ENCODE data around the gene BIRC7.

BIRC7 gene

DNA sequence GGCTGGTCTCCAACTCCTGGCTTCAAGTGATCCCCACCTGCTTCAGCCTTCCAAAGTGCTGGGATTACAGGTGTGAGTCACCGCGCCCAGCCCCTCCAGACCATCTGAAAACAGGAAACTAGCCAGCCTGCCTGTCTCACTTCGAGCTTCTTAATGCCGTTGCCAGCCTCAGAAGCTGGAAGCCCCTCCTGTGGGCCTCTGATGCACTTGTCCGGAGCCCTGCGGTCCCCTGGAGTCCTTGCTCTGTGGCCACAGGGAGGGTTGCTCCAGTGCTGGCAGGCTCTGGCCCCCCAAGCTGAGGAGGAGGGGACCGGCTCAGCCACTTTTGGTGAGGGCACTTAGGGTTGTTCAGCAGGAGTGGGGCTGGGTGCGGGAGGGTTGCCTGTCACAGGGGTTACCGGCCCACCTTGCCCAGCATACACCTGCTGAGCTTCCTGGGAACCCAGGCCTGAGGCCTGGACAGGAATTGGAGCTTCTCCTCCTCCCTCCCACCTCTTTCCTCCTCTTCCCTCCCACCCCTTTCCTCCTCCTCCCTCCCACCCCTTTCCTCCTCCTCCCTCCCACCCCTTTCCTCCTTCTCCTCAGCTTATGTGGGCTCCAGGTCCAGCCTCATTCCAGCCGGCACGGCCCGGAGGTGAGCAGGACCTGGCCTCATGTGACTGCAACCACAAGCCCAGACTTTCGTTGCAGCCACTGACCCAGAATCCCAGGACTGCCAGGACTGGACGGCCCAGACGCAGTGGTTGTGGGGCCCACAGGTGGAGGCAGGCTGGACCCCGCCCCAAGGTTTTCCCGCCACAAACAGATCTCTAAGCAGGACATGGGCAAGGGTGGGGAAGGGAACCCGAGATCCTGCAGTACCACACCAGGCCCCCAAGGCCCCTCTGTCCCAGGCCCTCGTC lies 9.4 kb upstream of the BIRC7 start:
- no peak for DNase-seq

DNA sequence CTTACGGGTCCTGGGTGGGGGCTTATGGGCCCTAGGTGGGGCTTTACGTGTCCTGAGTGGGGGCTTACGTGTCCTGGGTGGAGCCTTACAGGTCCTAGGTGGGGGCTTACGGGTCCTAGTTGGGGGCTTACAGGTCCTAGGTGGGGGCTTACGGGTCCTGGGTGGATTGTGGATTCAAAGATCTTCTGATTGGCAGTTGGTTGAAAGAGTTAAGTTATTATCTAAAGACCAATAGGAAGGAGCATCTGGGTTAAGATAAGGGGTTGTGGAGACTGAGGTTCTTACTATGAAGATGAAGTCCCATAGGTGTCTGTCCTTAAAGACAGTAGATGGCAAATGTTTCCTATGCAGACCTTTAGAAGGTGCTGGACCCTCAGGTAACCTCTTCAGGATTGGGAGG lies 8.4 kb upstream of the BIRC7 start:
- no peak for DNase-seq

DNA sequence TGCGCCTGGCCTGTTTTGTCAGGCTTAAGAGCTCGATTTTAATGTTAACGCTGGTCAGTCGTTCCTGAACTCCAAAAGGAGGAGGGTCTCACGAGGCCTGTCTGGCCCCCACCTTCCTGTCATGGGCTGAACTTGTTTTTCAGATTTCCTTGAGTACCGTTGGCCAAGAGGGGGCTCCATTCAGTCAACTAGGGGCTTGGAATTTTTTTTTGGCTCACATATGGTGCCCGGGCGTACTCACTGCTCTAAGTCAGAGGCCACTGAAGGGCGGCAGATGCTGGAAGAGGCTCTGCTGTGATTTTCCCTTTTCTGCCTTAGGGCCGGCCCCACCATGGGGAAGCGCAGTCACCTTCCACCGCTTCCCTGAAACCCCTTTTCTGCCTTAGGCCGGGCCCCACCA lies 6.9 kb upstream of the BIRC7 start:
- no peak for DNase-seq

DNA sequence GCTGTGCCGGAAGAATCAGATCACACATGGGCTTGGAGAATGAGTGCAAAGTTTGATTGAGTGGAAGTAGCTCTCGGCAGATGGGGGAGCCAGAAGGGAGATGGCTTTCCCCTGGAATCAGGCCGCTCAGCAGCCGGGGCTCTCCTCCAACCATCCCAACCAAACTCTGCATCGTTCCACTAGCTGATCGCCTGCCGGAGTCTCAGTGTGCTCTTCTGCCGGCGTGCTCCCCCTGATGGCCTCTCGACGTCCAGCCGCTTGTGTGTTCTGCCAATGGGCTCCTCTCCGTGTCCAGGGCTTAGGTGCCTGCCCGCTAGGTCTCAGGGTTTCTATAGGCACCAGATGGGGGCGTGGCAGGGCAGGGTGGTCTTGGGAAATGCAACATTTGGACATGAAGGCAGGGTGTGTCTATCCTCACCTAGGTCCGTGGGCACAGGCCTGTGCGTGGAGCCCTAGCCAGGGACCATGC lies 4.9 kb upstream of the BIRC7 start:
- DNase-seq, result no peak

DNA sequence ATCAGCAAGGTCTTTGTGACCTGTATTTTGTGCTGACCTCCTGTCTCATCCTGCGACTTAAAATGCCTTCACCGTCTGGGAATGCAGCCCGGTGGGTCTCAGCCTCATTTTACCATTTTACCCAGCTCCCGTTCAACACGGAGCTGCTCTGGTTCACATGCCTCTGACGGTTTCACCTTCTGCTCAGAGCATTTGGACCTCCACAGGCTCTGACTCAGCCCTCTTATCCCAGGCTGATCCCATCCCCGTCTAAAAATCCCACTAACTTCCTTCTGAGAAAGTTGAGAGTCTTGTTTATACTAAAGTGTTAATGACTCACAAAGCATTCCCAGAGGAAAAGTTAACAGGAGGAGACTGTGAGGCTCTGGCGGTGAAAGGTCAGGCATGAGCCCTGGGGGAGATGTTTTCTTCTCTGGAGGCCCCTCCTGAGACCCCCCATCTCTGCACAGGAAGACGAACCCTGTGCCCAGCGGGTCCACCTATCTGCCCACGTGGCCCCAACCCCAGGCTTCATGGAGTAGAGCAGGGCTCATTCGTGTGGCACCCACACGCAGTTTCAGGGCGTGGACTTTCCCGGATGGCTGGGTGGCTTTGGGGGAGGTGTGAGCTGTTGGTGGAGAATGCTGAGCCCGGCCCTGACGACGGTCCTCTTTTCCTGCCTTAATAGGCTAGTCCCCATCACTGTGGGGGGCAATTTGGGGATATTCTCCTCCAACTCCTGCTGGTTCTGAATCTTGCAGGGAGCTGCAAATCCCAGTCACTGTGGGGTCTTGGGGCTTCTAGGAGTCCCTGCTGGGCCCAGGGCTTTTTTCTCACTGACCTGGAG lies 3.3 kb upstream of the BIRC7 start:
- DNase-seq, result no peak

DNA sequence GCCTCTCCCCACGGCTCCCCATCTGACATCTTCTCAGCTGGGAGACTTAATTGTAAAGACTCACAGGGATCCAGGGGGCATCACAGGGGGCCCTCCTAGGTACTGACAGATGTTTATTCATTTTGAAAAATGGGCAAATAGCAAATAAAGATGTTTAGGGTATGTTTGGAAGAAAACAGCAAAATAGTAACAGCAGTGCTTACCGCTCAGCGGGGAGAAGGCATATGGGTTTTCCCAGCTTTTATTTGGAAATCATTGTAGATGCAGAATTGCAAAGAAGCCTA lies 2.7 kb upstream of the BIRC7 start:
- DNase-seq, result no peak

DNA sequence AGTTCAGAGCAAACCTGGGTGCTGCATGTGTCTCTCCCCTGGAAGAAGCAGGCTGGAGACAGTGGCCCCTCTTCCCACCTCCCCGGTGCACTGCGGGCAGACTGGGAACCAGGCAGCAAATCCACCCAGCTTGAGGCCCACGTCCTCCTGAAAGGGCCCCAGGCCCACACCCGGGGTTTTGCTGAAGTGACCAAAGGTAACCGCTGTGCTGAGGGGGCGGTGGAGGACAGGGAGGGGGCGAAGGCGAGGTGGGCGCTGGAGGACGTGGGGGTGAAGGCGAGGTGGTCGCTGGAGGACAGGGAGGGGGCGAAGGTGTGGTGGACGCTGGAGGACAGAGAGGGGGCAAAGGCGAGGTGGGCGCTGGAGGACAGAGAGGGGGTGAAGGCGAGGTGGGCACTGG lies 1.8 kb upstream of the BIRC7 start:
- no peak for DNase-seq

DNA sequence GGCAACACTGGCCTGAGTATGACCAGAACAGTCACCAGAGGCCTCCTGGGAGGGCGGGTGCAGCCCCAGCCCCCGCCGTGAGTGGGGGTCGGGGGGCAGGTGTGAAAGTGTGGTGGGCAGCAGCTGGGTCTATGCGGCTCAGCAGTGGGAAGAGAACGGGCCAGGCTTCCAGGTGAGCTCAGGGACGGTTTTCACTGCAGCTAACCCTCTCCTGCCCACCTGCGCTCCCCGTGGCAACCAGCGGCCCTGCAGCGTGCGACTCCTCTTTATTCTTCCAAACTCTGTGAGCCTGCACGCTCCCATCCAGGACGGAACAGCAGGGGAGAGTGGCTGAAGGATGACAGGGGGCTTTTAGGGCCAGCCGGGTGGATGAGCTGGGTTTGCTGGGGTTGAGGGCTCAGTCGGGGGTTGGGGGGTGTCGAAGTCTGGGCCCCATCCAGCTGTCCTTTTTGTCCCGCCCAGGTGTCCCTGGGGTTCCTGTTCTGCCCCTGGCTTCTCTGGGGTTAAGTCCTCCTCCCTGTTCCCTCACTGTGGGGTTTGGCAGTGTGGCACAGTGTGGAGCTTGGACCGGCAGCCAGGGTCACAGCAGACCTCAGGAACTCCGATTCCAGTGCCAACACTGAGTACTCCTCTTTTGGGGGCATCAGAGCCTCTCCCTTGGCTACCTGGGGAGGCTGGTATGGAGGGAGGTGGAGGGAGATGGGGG lies 859 bp upstream of the BIRC7 start:
- DNase-seq, result no peak

DNA sequence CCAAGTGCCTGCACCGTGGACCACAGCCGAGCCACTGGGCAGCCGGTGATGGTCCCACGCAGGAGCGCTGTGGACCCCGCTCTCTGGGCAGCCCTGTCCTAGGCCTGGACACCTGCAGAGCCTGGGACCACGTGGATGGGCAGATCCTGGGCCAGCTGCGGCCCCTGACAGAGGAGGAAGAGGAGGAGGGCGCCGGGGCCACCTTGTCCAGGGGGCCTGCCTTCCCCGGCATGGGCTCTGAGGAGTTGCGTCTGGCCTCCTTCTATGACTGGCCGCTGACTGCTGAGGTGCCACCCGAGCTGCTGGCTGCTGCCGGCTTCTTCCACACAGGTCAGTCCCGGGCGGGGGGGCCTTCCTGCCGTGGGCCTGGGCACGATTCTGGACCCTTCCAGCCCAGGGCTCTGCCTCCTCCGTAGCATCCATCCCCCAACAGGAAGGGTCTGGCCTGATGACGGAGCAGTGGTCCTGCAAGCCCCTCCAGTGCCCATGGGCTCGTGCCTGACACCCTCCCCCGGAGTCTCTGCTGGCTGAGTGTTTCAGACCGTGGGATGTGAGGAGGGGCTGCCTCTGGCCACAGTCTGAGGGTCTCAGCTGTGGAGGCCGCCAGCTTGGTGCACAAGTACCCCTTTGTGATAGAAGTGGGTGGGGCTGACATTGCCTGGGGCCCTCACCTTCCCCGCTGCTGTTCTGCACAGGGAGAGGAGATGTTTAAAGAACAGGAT lies 572 bp downstream of the BIRC7 start:
- no peak for DNase-seq

DNA sequence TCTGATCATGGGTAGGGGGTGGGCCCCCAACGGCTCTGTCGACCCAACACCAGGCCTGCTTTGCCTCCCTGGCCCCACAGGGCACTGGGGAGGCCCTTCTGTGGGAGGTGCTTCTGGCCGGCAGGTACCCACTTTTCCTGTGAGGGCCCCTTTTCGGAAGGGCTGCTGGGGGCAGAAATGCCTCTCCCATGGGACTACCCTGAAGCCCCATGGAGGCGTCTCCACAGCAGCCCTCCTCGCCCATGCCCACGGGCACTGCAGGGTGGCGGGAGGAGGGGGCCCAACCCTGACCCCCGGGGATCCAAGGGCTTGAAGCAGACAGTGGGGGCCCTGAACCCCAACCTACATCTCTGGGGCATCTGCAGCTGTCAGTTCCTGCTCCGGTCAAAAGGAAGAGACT lies 2.3 kb downstream of the BIRC7 start:
- DNase-seq, result no peak

DNA sequence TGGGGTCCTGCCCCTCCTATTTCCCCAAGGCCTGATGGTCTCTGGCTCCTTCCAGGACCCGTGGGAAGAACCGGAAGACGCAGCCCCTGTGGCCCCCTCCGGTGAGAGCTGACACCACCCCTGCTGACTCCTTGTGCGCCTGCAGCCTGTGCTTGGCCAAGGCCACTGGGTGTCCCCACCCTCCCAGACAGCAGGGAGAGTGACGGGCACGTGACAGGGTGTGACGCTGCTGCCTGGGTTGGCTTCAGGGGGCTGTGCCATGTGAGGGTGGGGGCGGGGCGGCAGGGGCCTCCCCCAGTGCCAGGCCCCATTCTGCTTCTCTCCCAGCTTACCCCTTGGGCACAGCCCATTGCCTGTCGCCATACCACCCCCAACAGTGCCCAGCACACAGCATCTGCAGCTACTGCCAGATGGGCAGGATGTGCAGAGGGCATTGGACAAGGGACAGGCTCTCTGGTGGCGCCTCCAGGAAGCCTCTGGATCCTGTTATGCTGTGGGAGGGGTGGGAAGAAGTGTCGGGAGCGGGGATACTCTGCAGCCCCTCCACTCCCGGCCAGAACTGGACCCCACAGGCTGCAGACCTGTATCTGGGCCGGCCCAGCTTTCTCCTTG lies 2.9 kb downstream of the BIRC7 start:
- no peak for DNase-seq

DNA sequence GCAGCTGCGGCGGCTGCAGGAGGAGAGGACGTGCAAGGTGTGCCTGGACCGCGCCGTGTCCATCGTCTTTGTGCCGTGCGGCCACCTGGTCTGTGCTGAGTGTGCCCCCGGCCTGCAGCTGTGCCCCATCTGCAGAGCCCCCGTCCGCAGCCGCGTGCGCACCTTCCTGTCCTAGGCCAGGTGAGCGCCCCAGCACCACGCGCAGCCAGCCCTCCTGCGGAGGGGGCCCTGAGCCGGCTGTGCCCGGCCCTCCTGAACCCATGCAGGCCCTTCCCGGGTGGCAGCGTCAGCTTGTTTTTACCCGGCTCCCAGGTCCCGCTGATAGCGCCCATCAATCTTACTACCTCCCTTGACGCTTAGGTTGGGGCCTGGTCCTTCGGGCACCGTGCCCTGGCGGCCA lies 3.7 kb downstream of the BIRC7 start:
- no peak for DNase-seq

DNA sequence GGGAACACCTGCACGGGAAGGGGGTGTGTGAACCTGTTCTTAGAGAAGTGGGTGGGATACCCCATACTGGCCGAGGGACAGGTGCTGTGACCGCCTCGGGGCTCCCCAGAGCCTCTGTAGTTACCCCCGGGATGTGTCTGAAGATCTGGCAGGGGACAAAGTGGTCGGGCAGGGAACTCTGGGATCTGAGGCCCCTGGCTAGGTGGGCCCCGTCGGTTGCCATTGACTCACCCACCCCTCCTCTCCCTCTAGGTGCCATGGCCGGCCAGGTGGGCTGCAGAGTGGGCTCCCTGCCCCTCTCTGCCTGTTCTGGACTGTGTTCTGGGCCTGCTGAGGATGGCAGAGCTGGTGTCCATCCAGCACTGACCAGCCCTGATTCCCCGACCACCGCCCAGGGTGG lies 4.3 kb downstream of the BIRC7 start:
- DNase-seq, result no peak

DNA sequence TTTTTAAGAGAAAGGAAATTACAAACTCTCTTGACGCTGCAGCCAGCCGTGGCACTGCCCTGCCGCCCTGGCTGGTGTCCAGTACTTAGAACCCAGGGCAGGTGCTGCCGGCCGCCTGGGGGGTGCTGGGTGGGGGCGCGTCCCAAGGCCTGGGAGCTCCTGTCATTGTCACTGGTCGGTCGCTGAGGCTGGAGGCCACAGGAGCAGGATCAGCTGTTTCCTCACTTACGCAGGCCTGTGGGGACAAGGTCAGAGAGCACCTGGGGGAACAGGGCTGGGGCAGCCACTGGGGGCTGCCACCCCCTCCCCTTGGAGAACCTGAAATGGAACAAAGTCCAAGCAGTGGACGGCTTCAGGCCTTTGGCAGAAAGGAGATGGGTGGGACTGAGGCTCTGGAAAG lies 5.6 kb downstream of the BIRC7 start:
- no peak for DNase-seq

DNA sequence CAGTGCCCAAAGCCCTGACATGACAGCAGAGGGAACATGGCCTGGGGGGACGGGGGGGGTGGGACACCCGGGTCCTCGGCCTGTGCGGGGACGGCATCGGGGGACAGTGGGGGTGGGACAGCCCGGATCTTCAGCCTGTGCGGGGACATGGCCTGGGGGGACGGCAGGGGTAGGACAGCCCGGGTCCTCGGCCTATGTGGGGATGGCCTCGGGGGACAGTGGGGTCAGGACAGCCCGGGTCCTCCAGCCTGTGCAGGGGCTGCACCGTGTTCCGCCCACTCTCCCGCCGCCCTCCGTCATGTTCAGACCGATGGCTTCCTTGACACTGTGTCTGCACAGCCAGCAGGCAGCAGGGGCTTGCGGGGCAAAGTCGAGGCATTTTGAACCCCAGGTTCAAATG lies 7.0 kb downstream of the BIRC7 start:
- DNase-seq, result no peak

DNA sequence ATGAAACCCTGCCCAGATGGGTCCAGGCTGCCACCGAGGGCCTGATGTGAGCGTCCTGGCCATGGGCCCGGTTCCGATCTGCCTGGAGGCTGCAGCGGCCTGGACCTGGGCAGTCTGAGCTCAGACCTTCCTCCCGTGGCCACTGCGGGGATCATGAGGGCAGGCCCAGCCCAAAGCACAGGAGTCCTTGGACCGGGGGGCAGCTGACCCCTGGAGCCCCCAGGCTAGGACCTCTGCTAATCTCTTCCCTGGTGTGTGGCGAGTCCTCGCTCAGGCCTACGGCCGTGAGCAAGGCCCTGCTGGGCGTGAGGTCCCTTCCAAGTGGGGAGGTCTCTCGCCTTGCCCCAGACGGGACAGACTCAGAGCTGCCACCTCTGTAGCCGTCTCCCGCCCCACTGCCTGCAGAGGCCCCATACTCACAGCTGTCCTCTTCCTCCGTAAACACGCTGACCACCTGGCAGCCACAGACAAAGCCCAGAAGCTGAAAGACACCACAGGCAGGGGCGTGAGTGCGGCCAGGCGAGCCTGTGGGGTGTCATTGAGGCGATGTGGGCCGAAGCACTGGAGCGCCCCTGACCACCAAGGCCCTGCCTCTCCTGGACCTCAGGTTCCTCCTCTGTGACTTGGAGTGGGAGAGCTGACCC lies 8.0 kb downstream of the BIRC7 start:
- DNase-seq, result no peak

DNA sequence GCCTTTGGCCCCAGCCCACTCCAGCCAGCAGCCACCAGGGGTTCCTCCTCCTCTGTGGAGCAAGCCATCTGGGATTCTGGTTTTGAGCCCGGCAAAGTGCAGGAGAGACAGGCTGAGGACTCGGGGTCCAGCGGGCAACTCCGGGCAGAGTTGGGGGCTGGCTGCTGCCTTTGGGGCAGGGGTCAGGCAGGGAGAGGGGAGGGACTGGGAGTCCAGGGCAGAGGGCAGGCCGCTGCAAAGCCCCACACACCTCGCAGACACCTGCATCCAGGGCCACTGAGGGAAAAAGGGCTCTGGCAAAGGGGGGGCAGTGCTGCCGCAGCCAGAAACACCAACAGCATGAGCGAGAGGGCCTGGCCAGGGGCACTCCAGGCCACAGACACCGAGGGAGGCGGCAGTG lies 8.8 kb downstream of the BIRC7 start:
- DNase-seq, result no peak

DNA sequence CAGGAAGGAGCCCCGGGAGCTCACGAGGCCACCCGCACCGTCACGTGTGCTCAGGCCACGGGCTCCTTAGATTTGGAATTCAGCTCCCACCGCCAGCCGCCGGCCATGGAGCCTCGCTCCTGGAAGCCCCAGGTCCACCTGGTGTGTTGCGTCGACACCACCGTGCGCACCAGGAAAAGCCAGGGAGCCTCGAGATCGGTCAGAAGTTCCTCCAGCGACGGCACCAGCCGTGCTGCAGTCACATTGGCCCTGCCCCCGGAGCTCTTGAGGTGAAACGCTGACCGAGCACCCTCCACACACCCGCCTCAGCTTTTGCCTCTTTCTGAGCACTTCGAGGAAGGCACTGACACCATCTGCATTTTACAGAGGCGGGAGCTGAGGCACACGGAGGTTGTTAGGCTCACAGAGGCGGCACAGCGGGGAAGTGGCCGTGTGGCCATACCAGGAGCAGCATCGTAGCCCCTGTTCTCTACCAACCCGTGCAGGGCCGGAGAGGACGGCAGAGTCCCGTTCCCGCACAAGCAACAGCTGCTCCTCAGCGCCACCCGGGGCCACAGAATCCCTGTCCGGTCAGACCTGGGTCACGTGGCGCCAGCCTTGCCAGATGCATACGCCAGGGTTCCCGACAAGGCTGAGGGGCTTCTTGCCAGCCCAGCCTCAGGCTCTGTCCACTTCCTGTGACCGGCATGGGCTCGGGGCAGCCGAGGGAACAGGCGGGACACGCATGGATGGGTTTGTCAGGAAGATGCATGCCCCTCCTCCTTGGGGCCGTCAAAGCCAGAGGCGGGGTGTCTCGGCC lies 11.0 kb downstream of the BIRC7 start:
- no peak for DNase-seq

DNA sequence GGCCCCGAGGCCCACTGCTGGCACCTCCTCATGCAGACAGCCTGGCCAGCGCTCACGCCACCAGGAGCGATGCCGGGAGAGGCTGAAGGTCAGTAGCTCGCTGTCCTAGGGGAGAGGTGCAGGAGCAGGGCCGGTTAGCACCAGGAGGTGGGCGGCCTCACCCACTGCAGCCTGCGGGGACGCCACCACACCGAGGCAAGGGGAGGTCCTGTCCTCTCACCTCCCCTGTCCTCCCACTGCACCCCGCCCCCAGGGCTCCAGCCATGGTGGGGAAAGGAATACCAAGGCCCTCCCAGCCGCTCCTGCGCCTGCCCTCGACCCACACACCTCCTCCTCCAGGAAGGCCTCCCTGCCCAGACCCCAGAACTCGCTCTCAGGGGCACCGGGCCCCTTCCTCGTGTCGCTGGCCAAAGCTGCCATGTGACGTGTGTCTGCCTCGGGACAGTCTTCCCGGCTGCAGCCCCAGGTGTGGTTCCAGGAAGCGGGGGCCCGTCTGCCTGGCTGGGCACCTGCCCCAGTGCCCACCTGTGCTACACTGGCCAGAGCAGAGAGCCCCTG lies 12.0 kb downstream of the BIRC7 start:
- DNase-seq, result no peak

DNA sequence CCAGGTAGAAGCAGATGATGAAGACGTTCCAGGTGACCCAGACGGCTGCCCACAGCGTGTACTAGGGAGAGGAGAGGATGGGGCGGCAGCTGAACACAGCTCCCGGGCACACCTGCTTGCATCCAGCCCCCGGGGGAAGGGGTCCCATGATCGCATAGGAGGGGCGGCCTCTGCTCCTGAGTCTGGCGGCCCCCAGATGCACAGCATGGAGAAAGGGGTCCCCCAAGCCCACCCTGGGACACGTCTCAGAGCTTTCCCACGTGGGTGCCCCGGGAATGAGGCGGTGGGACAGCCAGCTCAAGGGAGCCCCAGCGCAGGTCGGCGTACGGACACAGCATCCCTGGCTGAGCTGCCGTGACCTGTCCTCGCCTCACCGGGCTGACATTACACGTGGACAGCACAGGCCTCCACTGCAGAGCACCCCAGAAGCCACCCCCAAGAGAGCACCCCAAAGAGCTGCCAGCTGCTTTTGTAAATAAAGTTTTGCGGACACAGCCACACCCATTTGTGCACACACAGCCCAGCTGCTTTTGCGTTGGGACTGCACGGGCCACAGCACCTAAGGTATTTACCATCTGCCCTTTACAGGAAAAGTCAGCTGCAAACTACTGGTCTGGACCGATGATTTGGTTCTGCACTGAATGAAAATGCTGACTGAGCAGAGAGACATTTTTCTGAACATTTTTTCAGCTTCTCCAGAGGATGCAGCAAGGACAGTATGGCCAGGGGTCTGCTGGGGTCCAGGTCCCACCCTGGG lies 13.3 kb downstream of the BIRC7 start:
- no peak for DNase-seq

Data from activated CD4-positive, alpha-beta T cell treated with anti-CD3 and anti-CD28 coated beads, Interleukin-2, amount 50 U/mL, for 16 hours (primary cell).